Kidney (tissue), 14 donors: ENCODE measurements around the gene DEPDC1B. TPM values are rescaled to one million over a fixed set of nuclear protein-coding genes. Genes with fewer than 3 reads are reported as not detected.
A peak's percentile ranks its signal among the peaks of the same experiment; 100 is the strongest.

ENCODE experiments used
- DNase-seq, 5 donors: peaks; one replicate each; pipeline ENCODE4 v3.0.0-alpha.2; 2013 to 2020
- FAIRE-seq: peaks from 2 replicates; lab custom pipeline; 2012; peaks lifted over from hg19 to GRCh38; lab: Jason Lieb, UNC
- H3K27ac ChIP-seq, 2 donors: one replicate each; pipeline ENCODE4 v1.7.0; 2013; ENCODE audit warnings: low read depth in 2 of 2, low read length in 2 of 2, inconsistent platforms in 1 of 2
- H3K27me3 ChIP-seq: one replicate; pipeline ENCODE4 v1.7.1; 2013; ENCODE audit warnings: low read length, inconsistent platforms; ENCODE audit not compliant: control insufficient read depth, insufficient read depth
- H3K36me3 ChIP-seq, 3 donors: one replicate each; pipeline versions ENCODE4 v1.7.0 to v1.7.1; 2013; ENCODE audit warnings: low read length in 3 of 3, control low read depth in 1 of 3, inconsistent platforms in 1 of 3; ENCODE audit not compliant: insufficient read depth in 3 of 3, control insufficient read depth in 2 of 3
- H3K4me1 ChIP-seq, 3 donors: one replicate each; pipeline versions ENCODE4 v1.7.0 to v1.7.1; 2013; ENCODE audit warnings: low read length in 3 of 3, inconsistent platforms in 1 of 3, low read depth in 1 of 3; ENCODE audit not compliant: control insufficient read depth in 2 of 3, insufficient read depth in 2 of 3
- H3K4me3 ChIP-seq, 3 donors: one replicate each; pipeline versions ENCODE4 v1.7.0 to v1.8.1; 2013; ENCODE audit warnings: low read length in 3 of 3, control low read depth in 1 of 3, inconsistent platforms in 1 of 3
- H3K9ac ChIP-seq, 3 donors: one replicate each; pipeline versions ENCODE4 v1.7.0 to v1.7.1; 2013; ENCODE audit warnings: low read length in 3 of 3, control low read depth in 1 of 3, inconsistent platforms in 1 of 3
- H3K9me3 ChIP-seq, 3 donors: one replicate each; pipeline versions ENCODE4 v1.7.0 to v1.7.1; 2013; ENCODE audit warnings: low read length in 3 of 3, control low read depth in 1 of 3, inconsistent platforms in 1 of 3; ENCODE audit not compliant: control insufficient read depth in 2 of 3, insufficient read depth in 1 of 3
- intact Hi-C: fragments of 100-400 bp; cut with DNase I; formaldehyde crosslinking; loops from one replicate; pipeline ENCODE4 v1.11.1; 2022
- polyA plus RNA-seq: library from polyadenylated mRNA; stranded (reverse); fragments of 350-450 nt; fragmentation: Illumina TruSeq; extraction: RNeasy Lipid Tissue Mini Kit (QIAGEN cat#74804); gene quantifications from one replicate; pipeline ENCODE4 v1.2.3, GENCODE V29; 2014; ENCODE audit warnings: low read depth, low replicate concordance; ENCODE audit not compliant: insufficient read depth
- total RNA-seq: library from RNA; stranded (reverse); fragmentation: NEBNext Ultra II Directional; extraction: Animal tissue kit (Norgen Biotek cat#: 25700); gene quantifications from one replicate; pipeline ENCODE4 v1.2.1, GENCODE V29; 2021
- TF ChIP-seq, protein P1 (sequence below): IDR thresholded peaks from 3 replicates; pipeline ENCODE4 v1.5.1; 2012; ENCODE audit warnings: mild to moderate bottlenecking, moderate library complexity, borderline replicate concordance; ENCODE audit not compliant: insufficient read depth; ENCODE audit errors: extremely low read depth
- donor health status: control.
- donor health status: control.
- donor health status: control.
- donor health status: control.
- donor health status: control.
- donor health status: DM: yes; HTN: yes; CAD: no.
- donor health status: Normal renal cell carcinoma (clear cell type).

The DEPDC1B gene
- total and polyA plus RNA-seq, 2 donors from 2014 or later: 0.50 to 5.2 TPM

DNA sequence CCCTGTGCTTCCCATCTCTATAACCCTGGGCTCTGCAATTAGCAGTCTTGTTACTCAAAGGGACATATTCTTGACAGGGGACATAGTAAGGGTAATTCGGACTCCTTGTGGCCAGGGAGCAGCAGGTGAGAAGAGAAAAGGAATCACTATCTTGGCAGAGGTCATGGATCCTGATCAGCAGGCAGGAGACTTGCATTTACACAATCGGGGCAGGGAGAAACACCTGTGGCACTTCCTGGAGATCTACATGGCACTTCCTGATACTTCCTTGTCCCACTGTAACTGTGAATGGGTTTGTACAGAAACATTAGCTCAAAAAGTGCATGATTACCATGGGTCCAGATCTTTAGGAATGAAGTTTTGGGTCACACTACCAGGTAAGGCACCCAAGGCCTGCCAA, 29.2 kb downstream of the DEPDC1B start:
- Histone ChIP-seq H3K27ac (no peak overlapping the region), H3K9me3 (no peaks in the 10 kb centered on the region), H3K36me3 (no peaks in the 10 kb centered on the region), H3K9ac (no peak overlapping the region), H3K27me3 (no peaks in the 10 kb centered on the region), H3K4me3 (no peak overlapping the region), H3K4me1 (peaks cover 11 to 23% (median 12%) of the 10 kb centered on the region in 3 donors)
- intact Hi-C loops: no loop called here
- DNase-seq: no peak
- FAIRE-seq: no peak
- TF ChIP-seq, protein P1, sequence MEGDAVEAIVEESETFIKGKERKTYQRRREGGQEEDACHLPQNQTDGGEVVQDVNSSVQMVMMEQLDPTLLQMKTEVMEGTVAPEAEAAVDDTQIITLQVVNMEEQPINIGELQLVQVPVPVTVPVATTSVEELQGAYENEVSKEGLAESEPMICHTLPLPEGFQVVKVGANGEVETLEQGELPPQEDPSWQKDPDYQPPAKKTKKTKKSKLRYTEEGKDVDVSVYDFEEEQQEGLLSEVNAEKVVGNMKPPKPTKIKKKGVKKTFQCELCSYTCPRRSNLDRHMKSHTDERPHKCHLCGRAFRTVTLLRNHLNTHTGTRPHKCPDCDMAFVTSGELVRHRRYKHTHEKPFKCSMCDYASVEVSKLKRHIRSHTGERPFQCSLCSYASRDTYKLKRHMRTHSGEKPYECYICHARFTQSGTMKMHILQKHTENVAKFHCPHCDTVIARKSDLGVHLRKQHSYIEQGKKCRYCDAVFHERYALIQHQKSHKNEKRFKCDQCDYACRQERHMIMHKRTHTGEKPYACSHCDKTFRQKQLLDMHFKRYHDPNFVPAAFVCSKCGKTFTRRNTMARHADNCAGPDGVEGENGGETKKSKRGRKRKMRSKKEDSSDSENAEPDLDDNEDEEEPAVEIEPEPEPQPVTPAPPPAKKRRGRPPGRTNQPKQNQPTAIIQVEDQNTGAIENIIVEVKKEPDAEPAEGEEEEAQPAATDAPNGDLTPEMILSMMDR: no peak

- DNase-seq (peak in 2 of 5 donors; percentile 52 to 53), FAIRE-seq (peak; percentile 66)
- Histone ChIP-seq H3K9ac (no peak overlapping the region), H3K27ac (no peak overlapping the region), H3K36me3 (no peaks in the 10 kb centered on the region), H3K4me1 (peaks cover 4 to 12% (median 10%) of the 10 kb centered on the region in 3 donors), H3K27me3 (no peaks in the 10 kb centered on the region), H3K4me3 (no peak overlapping the region), H3K9me3 (no peaks in the 10 kb centered on the region)
- TF ChIP-seq, protein P1: peak; percentile 52
- intact Hi-C loops: no loop called here
These were observed 31.2 kb downstream of the DEPDC1B start for GRCh38 chr5:60668686-60669304.

GRCh38 chr5:60651872-60652620, 47.9 kb downstream of the DEPDC1B start:
- intact Hi-C loops: no loop called here
- no peak for FAIRE-seq
- Histone ChIP-seq H3K4me1 (no peaks in the 10 kb centered on the region), H3K4me3 (no peak overlapping the region), H3K9ac (no peak overlapping the region), H3K27ac (no peak overlapping the region), H3K9me3 (no peaks in the 10 kb centered on the region), H3K36me3 (no peaks in the 10 kb centered on the region), H3K27me3 (no peaks in the 10 kb centered on the region)
- no peak for DNase-seq
- TF ChIP-seq, protein P1: no peak
